Effector memory CD4-positive, alpha-beta T cell (primary cell): ENCODE results near the gene CTSA.

Experiments
- DNase-seq, 3 donors: peaks; one replicate each; pipeline ENCODE4 v3.0.0-alpha.2; 2020
- H3K27ac ChIP-seq: 2 replicates; pipeline ENCODE4 v1.7.0; 2013; ENCODE audit warnings: mild to moderate bottlenecking, low read length, moderate library complexity; ENCODE audit not compliant: insufficient read depth, poor library complexity, severe bottlenecking
- H3K27me3 ChIP-seq: replicated peaks from 2 replicates; pipeline ENCODE4 v1.7.0; 2013; ENCODE audit warnings: mild to moderate bottlenecking, low read length; ENCODE audit not compliant: insufficient read depth, control insufficient read depth, poor library complexity, severe bottlenecking
- H3K36me3 ChIP-seq: 2 replicates; pipeline ENCODE4 v1.7.0; 2013; ENCODE audit warnings: mild to moderate bottlenecking, low read length, moderate library complexity; ENCODE audit not compliant: control insufficient read depth, insufficient read depth
- H3K4me1 ChIP-seq: 2 replicates; pipeline ENCODE4 v1.7.0; 2013; ENCODE audit warnings: low read length, mild to moderate bottlenecking; ENCODE audit not compliant: control insufficient read depth, insufficient read depth, poor library complexity, severe bottlenecking
- H3K4me3 ChIP-seq: 2 replicates; pipeline ENCODE4 v1.7.0; 2013; ENCODE audit warnings: low read length, low read depth, mild to moderate bottlenecking; ENCODE audit not compliant: insufficient read depth, poor library complexity, severe bottlenecking
- H3K9me3 ChIP-seq: 2 replicates; pipeline ENCODE4 v1.7.0; 2013; ENCODE audit warnings: mild to moderate bottlenecking, low read length, moderate library complexity; ENCODE audit not compliant: control insufficient read depth

The CTSA gene

GRCh38 chr20:45851501-45851900 lies 39.6 kb upstream of the CTSA start:
- H3K27me3 ChIP-seq = no peaks in the 10 kb centered on the region
- H3K4me3 ChIP-seq = no peak overlapping the region
- no peak for DNase-seq
- peaks cover 13% of the 10 kb centered on the region for H3K36me3 ChIP-seq
- no peaks in the 10 kb centered on the region for H3K9me3 ChIP-seq
- H3K4me1 ChIP-seq = peaks cover 11% of the 10 kb centered on the region
- no peak overlapping the region for H3K27ac ChIP-seq

DNA sequence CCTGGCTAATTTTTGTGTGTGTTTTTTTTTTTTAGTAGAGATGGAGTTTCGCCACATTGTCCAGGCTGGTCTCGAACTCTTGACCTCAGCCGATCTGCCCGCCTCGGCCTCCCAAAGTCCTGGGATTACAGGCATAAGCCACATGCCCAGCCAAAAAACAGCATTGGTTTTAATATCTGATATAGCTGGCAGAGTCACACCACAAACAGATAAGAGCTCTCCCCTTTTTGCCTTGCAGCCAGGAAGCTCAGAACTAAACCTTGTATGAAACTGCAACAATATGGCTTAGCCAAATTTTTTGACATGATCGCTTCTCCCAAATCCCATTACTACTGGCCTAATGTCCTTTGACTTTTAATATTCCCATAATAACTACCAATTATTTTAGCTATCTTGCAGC lies 38.8 kb upstream of the CTSA start:
- DNase-seq = no peak
- Histone ChIP-seq H3K27me3 (no peaks in the 10 kb centered on the region), H3K9me3 (no peaks in the 10 kb centered on the region), H3K4me3 (no peak overlapping the region), H3K36me3 (peaks cover 12% of the 10 kb centered on the region), H3K27ac (no peak overlapping the region), H3K4me1 (peaks cover 11% of the 10 kb centered on the region)

DNA sequence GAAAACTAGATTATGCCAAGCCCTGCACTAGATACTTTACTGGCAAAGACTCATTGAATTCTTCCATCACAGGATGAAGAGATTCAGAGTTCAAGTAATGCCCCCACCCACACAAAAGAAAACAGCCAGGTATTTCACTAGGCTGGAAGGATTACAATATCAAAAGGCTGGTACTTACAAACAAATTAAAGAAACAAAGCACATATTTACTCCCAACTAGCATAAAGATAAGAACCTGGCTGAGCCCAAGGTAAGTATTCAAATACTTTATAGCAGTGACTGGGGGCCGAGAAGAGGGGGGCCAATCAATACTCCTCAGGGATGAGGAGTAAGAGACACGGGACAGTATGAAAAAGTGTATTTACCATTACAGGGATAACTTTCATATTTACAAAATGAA lies 37.7 kb upstream of the CTSA start:
- Histone ChIP-seq H3K4me3 (no peak overlapping the region), H3K36me3 (peaks cover 7% of the 10 kb centered on the region), H3K27me3 (no peaks in the 10 kb centered on the region), H3K4me1 (peaks cover 11% of the 10 kb centered on the region), H3K27ac (no peak overlapping the region), H3K9me3 (no peaks in the 10 kb centered on the region)
- no peak for DNase-seq

GRCh38 chr20:45857114-45857881 lies 33.8 kb upstream of the CTSA start, which contains the start of the genes ACOT8 and ZSWIM3:
TSS of gene ACOT8 (minus strand) at chr20:45857392. CDS start at chr20:45857315, 77 bp downstream.
TSS of gene ZSWIM3 (plus strand) at chr20:45857614. CDS start at chr20:45857826, 212 bp downstream.
- Histone ChIP-seq H3K36me3 (no peaks in the 10 kb centered on the region), H3K4me3 (peak within 1 kb of the TSS; percentile 89), H3K4me1 (peaks cover 11% of the 10 kb centered on the region), H3K9me3 (no peaks in the 10 kb centered on the region), H3K27me3 (no peaks in the 10 kb centered on the region), H3K27ac (peak within 1 kb of the TSS; percentile 84)
- DNase-seq = peak; percentile 84 to 93 (median 90)

DNA sequence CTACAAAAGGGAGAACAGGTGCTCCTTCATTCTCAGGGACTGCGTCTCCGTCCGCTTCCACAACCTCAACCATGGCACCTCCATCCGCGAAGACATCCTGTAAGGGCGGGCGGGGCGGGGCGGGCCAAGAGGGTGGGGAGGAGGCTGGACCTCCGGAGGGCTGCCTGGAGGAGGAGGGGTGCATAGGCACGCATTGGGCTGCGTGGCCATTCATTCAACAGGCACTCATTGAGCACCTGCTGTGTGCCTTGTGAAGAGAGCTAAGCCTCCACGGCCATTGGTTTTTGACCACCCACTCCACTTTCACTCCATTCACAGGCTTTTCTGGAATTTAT lies 33.3 kb upstream of the CTSA start:
- no peak for DNase-seq
- peak overlapping the region; percentile 84 for H3K27ac ChIP-seq
- peaks cover 11% of the 10 kb centered on the region for H3K4me1 ChIP-seq
- H3K9me3 ChIP-seq = no peaks in the 10 kb centered on the region
- H3K4me3 ChIP-seq = peak overlapping the region; percentile 89
- H3K27me3 ChIP-seq = no peaks in the 10 kb centered on the region
- H3K36me3 ChIP-seq = no peaks in the 10 kb centered on the region

GRCh38 chr20:45859916-45860315 lies 31.2 kb upstream of the CTSA start:
- Histone ChIP-seq H3K4me3 (no peak overlapping the region), H3K9me3 (no peaks in the 10 kb centered on the region), H3K27me3 (no peaks in the 10 kb centered on the region), H3K4me1 (peaks cover 10% of the 10 kb centered on the region), H3K36me3 (no peaks in the 10 kb centered on the region), H3K27ac (no peak overlapping the region)
- DNase-seq = no peak

DNA sequence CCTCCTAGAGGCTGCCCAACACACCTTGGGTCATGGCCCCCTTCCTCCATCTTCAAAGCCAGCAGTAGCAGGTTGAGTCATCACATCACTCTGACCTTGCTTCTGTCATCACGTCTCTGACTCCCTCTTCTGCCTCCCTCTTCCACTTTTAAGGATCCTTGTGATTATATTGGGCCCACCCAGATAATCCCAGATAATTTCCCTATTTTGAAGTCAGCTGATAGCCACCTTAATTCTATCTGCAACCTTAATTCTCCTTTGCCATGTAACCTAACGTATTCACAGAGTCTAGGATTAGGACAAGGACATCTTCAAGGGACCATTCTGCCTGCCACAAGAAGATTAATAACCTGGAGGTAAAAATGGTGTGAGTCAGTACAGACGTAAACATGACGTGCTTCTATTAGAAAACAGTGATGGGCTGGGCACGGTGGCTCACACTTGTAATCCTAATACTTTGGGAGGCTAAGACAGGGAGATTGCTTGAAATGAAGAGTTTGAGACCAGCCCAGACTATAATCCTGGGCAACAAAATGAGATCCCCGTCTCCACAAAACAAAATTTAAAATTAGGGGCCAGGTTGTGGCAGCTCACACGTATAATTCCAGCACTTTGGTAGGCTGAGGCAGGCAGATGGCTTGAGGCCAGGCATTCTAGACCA lies 30.4 kb upstream of the CTSA start:
- no peak for DNase-seq
- H3K27ac ChIP-seq = no peak overlapping the region
- H3K4me1 ChIP-seq = peaks cover 6% of the 10 kb centered on the region
- H3K36me3 ChIP-seq = no peaks in the 10 kb centered on the region
- H3K4me3 ChIP-seq = no peak overlapping the region
- no peaks in the 10 kb centered on the region for H3K9me3 ChIP-seq
- H3K27me3 ChIP-seq = no peaks in the 10 kb centered on the region

GRCh38 chr20:45861221-45862075 lies 29.7 kb upstream of the CTSA start:
- Histone ChIP-seq H3K36me3 (no peaks in the 10 kb centered on the region), H3K4me3 (no peak overlapping the region), H3K27ac (no peak overlapping the region), H3K27me3 (no peaks in the 10 kb centered on the region), H3K4me1 (no peaks in the 10 kb centered on the region), H3K9me3 (no peaks in the 10 kb centered on the region)
- no peak for DNase-seq

DNA sequence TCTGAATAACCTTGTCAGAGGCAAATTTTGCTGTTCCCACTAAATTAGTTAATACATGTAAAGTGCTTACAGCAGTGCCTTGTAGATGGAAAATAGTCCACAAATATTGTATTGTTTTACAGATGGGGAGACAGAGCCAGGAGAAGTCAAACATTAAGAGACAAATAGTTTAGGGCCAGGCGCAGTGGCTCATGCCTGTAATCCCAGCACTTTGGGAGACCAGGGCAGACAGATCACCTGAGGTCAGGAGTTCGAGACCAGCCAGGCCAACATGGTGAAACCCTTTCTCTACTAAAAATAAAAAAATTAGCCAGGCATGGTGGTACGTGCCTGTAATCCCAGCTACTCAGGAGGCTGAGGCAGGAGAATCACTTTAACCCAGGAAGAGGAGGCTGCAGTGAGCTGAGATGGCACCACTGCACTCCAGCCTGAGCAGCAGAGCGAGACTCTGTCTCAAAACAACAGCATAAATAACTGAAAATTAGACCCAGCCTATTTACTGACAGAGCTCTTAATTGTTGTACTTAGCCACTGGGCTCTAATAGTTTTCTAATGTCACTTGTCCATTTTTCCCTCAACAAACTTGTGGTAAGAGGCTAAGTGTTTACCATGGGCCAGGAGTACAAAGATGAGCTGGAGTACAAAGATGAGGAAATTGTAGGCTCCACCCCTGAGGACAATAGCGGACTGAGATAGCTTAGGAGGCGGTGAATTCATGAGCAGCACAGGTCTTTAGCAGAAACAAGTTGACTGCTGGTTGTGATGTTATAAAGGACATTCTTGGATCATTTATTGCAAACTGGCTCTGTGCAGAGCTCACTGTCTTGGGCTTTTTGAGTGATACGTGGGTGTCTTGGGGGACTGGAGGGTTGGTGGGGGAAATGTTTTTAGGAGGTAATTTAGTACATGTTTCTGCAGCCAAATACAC lies 27.3 kb upstream of the CTSA start:
- no peaks in the 10 kb centered on the region for H3K36me3 ChIP-seq
- H3K9me3 ChIP-seq = no peaks in the 10 kb centered on the region
- H3K4me3 ChIP-seq = no peak overlapping the region
- no peaks in the 10 kb centered on the region for H3K27me3 ChIP-seq
- DNase-seq = no peak
- no peaks in the 10 kb centered on the region for H3K4me1 ChIP-seq
- no peak overlapping the region for H3K27ac ChIP-seq
